ENCODE data around the gene SIDT1.

SIDT1 gene

DNA sequence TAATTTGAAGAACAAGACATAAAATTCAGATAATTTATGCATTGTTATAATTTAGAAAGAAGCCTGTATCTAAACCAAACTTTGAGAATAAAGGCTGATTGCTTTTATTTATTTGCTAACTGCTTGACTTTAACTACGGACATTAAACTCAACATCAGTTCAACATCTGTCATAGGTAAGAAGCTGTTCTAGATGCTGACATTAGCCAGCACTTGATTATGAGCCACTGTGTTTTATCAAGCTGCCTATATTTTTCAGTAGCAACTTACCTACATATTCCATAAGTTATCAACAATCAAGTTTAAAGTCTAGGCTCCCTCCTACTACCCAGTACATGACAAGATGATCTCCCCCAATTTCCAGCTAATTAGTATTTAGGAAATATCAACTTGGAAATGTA lies 122.0 kb downstream of the SIDT1 start:
- H3K27me3 ChIP-seq (ENCODE audit: control insufficient read depth, insufficient read depth, low read length): no peaks in the 10 kb centered on the region
- H3K9me3 ChIP-seq (ENCODE audit: control insufficient read depth, low read length): no peaks in the 10 kb centered on the region
- H3K9ac ChIP-seq (ENCODE audit: low read length): no peak overlapping the region
- no peak overlapping the region for H3K4me3 ChIP-seq (ENCODE audit: low read length)
- H3K36me3 ChIP-seq (ENCODE audit: control insufficient read depth, insufficient read depth, low read length): no peaks in the 10 kb centered on the region
- H3K4me1 ChIP-seq (ENCODE audit: control insufficient read depth, insufficient read depth, low read length): peaks cover 10% of the 10 kb centered on the region

DNA sequence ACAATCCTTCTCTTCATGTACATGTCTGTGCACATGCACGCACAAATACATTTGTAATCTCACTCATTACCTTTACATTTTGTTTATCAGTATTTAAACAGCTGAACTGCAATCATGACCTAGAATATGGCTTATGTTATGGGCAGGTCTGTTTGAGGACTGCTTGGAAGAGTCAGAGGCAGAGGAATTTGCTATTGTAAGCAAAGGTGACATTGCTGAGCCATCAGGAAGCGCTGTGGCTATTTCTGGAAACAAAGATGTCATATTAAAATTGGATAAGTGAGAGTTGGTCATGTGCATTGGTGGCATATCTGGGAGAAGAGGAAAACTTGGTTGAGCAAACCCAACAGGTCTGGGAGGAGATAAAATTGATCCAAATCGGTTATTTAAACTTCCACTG lies 122.5 kb downstream of the SIDT1 start:
- no peak overlapping the region for H3K9ac ChIP-seq (ENCODE audit: low read length)
- H3K4me1 ChIP-seq (ENCODE audit: control insufficient read depth, insufficient read depth, low read length): peaks cover 10% of the 10 kb centered on the region

DNA sequence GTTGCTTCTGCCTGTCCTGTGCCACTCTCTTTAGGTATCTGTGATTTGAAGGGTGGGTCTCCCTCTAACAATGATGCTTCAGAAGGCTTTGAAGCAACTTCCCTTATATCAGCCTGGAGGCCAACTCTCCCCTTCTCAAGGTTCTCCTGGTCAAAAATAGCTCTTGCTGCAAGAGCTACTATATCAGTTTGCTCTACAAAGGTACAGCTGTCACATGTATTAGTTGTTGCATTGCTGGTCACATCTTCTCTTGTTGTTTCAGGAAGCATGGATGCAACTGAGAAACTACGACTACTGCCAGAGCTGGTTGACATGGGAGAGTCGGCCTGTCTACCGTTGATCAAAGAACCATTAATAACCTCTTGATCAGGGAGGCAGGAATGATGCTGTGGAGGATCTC lies 125.8 kb downstream of the SIDT1 start:
- no peaks in the 10 kb centered on the region for H3K36me3 ChIP-seq (ENCODE audit: control insufficient read depth, insufficient read depth, low read length)
- peaks cover 16% of the 10 kb centered on the region for H3K4me1 ChIP-seq (ENCODE audit: control insufficient read depth, insufficient read depth, low read length)
- no peaks in the 10 kb centered on the region for H3K9me3 ChIP-seq (ENCODE audit: control insufficient read depth, low read length)
- no peak overlapping the region for H3K9ac ChIP-seq (ENCODE audit: low read length)
- no peaks in the 10 kb centered on the region for H3K27me3 ChIP-seq (ENCODE audit: control insufficient read depth, insufficient read depth, low read length)
- no peak overlapping the region for H3K4me3 ChIP-seq (ENCODE audit: low read length)

More for the DNA sequence above, 122.5 kb downstream of the SIDT1 start:
- Histone ChIP-seq H3K9me3 (ENCODE audit: control insufficient read depth, low read length) (no peaks in the 10 kb centered on the region), H3K36me3 (ENCODE audit: control insufficient read depth, insufficient read depth, low read length) (no peaks in the 10 kb centered on the region), H3K4me3 (ENCODE audit: low read length) (no peak overlapping the region), H3K27me3 (ENCODE audit: control insufficient read depth, insufficient read depth, low read length) (no peaks in the 10 kb centered on the region)

DNA sequence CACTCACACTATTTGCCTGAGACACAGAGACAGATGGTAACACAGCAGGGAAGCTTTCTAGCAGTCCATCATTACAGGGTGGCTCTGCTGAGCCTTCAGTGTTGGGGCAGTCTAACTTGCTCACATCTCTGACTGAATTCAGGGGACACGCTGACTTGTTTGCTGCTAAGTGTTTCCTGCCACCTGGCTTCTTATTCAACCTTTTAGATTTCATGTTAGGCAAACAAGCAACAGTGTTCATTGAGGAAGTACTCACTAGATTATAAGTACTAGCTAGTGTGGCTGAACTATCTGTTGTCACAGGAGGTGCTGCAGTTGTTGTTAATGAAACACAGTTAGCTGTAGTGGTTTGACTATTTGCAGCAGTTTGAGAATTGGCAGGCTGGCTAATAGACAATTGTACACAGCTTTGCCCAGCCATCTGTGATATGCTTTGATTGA lies 126.8 kb downstream of the SIDT1 start:
- Histone ChIP-seq H3K4me3 (ENCODE audit: low read length) (no peak overlapping the region), H3K9me3 (ENCODE audit: control insufficient read depth, low read length) (no peaks in the 10 kb centered on the region), H3K9ac (ENCODE audit: low read length) (no peak overlapping the region), H3K27me3 (ENCODE audit: control insufficient read depth, insufficient read depth, low read length) (no peaks in the 10 kb centered on the region), H3K4me1 (ENCODE audit: control insufficient read depth, insufficient read depth, low read length) (peaks cover 17% of the 10 kb centered on the region), H3K36me3 (ENCODE audit: control insufficient read depth, insufficient read depth, low read length) (no peaks in the 10 kb centered on the region)

DNA sequence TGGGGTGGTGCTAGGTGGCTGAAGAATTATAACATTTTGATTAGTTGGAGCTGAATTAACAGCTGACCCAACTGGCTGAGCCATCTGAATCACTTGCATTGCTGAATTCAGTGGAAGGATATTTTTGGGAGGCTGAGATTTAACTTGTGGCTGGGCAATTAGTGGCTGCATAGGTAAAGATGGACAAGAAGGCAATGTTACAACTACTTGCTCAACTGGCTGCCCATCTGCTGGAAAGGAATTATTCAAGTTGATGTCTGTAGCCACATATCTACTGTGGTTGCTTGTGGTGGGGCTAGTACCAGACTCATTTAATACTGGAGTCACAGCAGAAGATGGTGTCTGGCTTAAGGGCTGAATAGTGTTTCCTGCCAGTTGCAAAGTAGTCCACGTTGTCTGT lies 127.6 kb downstream of the SIDT1 start:
- H3K36me3 ChIP-seq (ENCODE audit: control insufficient read depth, insufficient read depth, low read length): no peaks in the 10 kb centered on the region
- no peaks in the 10 kb centered on the region for H3K9me3 ChIP-seq (ENCODE audit: control insufficient read depth, low read length)
- peaks cover 19% of the 10 kb centered on the region for H3K4me1 ChIP-seq (ENCODE audit: control insufficient read depth, insufficient read depth, low read length)
- no peaks in the 10 kb centered on the region for H3K27me3 ChIP-seq (ENCODE audit: control insufficient read depth, insufficient read depth, low read length)
- H3K9ac ChIP-seq (ENCODE audit: low read length): no peak overlapping the region
- no peak overlapping the region for H3K4me3 ChIP-seq (ENCODE audit: low read length)

DNA sequence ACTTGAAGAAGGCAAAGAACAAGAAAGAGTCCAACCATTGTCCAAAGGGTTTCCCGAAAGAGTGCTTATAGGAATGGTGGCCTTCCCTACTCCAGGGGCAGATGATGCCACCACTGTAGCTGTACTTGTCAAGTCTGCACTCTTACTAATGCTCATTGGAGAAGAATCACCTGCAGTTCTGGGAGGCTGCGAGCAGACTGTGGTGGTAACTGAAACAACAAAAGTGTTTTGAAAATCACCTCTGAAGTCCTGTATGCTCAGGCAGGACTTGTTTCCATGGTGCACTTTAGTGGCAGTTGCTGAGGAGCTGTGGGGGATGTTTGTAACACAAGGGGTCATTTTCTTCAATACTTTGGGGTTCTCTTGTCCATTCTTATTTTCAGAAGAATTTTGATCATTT lies 128.1 kb downstream of the SIDT1 start:
- Histone ChIP-seq H3K9ac (ENCODE audit: low read length) (no peak overlapping the region), H3K27me3 (ENCODE audit: control insufficient read depth, insufficient read depth, low read length) (no peaks in the 10 kb centered on the region), H3K4me1 (ENCODE audit: control insufficient read depth, insufficient read depth, low read length) (peaks cover 17% of the 10 kb centered on the region), H3K9me3 (ENCODE audit: control insufficient read depth, low read length) (no peaks in the 10 kb centered on the region), H3K36me3 (ENCODE audit: control insufficient read depth, insufficient read depth, low read length) (no peaks in the 10 kb centered on the region), H3K4me3 (ENCODE audit: low read length) (no peak overlapping the region)

DNA sequence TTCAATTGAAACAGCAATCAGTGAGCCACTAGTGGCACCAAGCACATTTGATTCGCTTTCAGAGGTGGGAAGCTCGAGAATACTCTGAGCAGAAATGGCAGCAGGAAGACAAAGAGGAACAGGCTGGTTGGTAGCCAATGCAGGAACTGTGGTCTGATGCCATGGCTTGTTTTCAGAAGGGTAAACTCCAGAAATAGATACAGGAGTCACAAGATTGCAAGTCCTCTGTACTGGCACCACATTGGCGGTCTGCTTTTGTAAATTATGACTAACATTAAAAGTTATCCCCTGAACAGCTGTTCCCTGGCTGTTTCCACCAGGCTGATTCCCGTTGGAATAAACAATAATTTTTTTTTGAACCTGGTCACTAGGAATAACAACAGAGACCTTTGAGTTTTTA lies 128.5 kb downstream of the SIDT1 start:
- Histone ChIP-seq H3K4me1 (ENCODE audit: control insufficient read depth, insufficient read depth, low read length) (peaks cover 17% of the 10 kb centered on the region), H3K9ac (ENCODE audit: low read length) (no peak overlapping the region), H3K36me3 (ENCODE audit: control insufficient read depth, insufficient read depth, low read length) (no peaks in the 10 kb centered on the region), H3K4me3 (ENCODE audit: low read length) (no peak overlapping the region), H3K9me3 (ENCODE audit: control insufficient read depth, low read length) (no peaks in the 10 kb centered on the region), H3K27me3 (ENCODE audit: control insufficient read depth, insufficient read depth, low read length) (no peaks in the 10 kb centered on the region)

DNA sequence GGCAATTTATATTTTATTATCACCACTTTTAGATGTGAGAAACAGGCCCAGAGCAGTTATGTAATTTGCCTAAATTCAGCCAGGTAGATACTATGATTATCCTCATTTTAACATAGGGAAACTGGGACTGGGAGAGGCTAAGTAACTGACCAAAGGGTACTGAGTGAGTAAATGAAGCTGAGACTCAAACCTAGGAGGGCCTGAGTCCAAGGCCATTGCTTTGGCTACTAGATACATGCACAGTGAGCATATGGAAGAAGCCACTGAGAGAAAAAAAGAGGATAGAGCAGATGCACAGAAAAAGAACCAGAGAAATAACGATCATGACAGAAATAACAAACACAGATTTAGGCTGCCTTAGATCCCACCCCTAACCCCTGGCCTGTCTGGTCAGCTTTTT lies 130.5 kb downstream of the SIDT1 start:
- Histone ChIP-seq H3K9ac (ENCODE audit: low read length) (no peak overlapping the region), H3K4me3 (ENCODE audit: low read length) (no peak overlapping the region), H3K9me3 (ENCODE audit: control insufficient read depth, low read length) (no peaks in the 10 kb centered on the region), H3K4me1 (ENCODE audit: control insufficient read depth, insufficient read depth, low read length) (peaks cover 20% of the 10 kb centered on the region), H3K36me3 (ENCODE audit: control insufficient read depth, insufficient read depth, low read length) (no peaks in the 10 kb centered on the region), H3K27me3 (ENCODE audit: control insufficient read depth, insufficient read depth, low read length) (no peaks in the 10 kb centered on the region)

DNA sequence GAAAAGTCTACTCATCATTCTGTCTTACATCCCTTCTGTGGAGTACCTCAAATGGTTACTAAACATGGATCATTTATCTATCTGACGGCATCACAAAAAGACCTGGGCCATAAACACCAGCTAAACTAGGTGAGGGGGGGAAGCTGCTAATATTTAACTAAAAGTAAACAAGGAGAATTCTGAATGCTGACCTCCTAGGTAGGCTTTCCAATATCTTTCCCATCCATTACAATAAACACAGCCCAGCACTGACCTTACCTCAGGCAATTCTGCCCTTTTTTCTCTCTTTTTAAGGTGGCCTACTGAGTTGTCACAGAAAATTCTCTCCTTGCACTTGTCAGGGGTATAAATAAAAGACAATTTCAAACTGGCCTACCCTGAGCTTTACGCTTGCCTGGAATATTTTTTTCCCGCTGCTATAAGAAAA lies 131.0 kb downstream of the SIDT1 start:
- no peak overlapping the region for H3K9ac ChIP-seq (ENCODE audit: low read length)
- H3K4me1 ChIP-seq (ENCODE audit: control insufficient read depth, insufficient read depth, low read length): peaks cover 25% of the 10 kb centered on the region
- no peaks in the 10 kb centered on the region for H3K27me3 ChIP-seq (ENCODE audit: control insufficient read depth, insufficient read depth, low read length)
- no peaks in the 10 kb centered on the region for H3K9me3 ChIP-seq (ENCODE audit: control insufficient read depth, low read length)
- H3K36me3 ChIP-seq (ENCODE audit: control insufficient read depth, insufficient read depth, low read length): no peaks in the 10 kb centered on the region
- no peak overlapping the region for H3K4me3 ChIP-seq (ENCODE audit: low read length)

DNA sequence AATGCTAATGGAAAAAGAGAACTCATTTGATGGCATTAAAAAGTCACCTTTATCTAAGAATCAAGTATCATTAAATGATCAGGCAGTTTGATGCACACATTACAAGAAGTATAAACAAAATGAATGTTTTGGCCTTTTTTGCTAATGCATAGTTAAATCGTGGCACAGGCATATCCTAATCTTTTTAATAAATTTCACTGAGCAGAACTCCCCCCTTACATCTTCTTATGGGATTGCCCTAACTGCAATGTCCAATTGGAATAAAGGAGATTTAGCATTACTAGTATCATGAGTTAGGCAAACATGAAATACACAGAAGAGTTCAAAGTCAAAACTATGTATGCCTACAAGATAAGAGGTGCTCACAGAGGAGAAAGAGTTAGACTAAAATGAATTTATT lies 131.4 kb downstream of the SIDT1 start:
- Histone ChIP-seq H3K4me1 (ENCODE audit: control insufficient read depth, insufficient read depth, low read length) (peaks cover 25% of the 10 kb centered on the region), H3K4me3 (ENCODE audit: low read length) (no peak overlapping the region), H3K27me3 (ENCODE audit: control insufficient read depth, insufficient read depth, low read length) (no peaks in the 10 kb centered on the region), H3K9me3 (ENCODE audit: control insufficient read depth, low read length) (no peaks in the 10 kb centered on the region), H3K36me3 (ENCODE audit: control insufficient read depth, insufficient read depth, low read length) (no peaks in the 10 kb centered on the region), H3K9ac (ENCODE audit: low read length) (no peak overlapping the region)

DNA sequence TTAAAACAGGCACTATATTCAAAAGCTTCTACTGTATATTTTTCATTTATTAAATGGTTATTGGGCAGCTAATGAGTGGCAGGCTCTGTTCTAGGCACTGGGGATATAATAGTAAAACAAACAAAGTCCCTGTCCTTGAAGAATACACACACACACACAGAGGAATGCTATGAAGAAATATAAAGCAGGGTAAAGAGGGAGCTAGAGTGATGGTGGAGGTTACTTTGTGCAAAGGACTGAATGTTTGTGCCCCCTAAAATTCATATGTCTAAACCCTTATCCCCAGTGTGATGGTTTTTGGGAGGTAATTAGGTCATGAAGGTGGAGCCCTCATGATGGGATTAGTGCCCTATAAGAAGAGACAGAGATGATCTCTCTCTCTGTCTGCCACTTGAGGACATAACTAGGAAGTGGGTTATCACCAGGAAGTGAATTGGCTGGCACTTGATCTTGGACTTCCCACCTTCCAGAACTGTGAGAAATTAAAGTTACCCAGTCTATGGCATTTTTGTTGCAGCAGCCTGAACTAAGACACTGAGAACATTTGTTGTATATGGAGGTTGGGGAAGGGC lies 132.3 kb downstream of the SIDT1 start:
- no peaks in the 10 kb centered on the region for H3K27me3 ChIP-seq (ENCODE audit: control insufficient read depth, insufficient read depth, low read length)
- H3K9me3 ChIP-seq (ENCODE audit: control insufficient read depth, low read length): no peaks in the 10 kb centered on the region
- no peaks in the 10 kb centered on the region for H3K36me3 ChIP-seq (ENCODE audit: control insufficient read depth, insufficient read depth, low read length)
- no peak overlapping the region for H3K4me3 ChIP-seq (ENCODE audit: low read length)
- H3K9ac ChIP-seq (ENCODE audit: low read length): no peak overlapping the region
- H3K4me1 ChIP-seq (ENCODE audit: control insufficient read depth, insufficient read depth, low read length): peaks cover 25% of the 10 kb centered on the region

DNA sequence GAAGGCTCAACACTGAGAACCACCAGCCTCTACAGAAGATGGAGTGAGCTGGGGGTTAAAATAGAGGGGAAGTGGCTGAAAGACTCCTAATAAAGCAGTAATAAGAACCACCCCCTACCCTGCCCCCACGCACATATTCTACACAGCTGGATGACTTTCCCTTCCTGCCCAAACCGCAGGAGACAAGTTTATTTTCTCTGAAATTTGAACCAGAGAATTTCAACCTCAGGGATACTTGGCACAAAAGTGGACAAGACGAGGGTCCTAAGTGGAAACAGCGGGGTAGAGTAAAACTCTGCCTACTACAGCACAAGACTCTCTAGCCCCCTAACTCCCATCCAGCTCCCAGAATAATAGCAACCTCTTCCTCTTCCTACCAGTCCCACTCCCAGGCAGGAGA lies 135.7 kb downstream of the SIDT1 start:
- Histone ChIP-seq H3K27me3 (ENCODE audit: control insufficient read depth, insufficient read depth, low read length) (no peaks in the 10 kb centered on the region), H3K9me3 (ENCODE audit: control insufficient read depth, low read length) (no peaks in the 10 kb centered on the region), H3K36me3 (ENCODE audit: control insufficient read depth, insufficient read depth, low read length) (no peaks in the 10 kb centered on the region)

DNA sequence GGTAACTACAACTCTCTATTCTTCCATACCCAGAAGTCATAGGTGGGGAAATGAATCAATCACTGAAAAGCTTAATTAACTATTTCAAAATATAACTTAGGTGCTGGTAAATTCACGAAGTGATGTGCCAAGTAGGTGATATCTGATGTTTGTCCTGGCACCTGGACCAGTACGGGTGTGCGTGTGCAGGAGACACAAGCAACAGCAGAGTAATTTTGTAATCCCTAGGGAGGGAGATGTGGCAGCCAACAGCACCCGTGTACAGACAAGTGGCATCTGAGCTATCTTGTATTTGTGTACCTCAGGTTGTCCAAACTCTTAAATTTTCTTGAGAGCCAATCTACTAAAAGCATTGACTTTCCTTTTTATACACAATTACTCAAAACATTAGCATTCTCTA lies 141.2 kb downstream of the SIDT1 start:
- Histone ChIP-seq H3K4me3 (ENCODE audit: low read length) (no peak overlapping the region), H3K27me3 (ENCODE audit: control insufficient read depth, insufficient read depth, low read length) (no peaks in the 10 kb centered on the region), H3K9me3 (ENCODE audit: control insufficient read depth, low read length) (no peaks in the 10 kb centered on the region), H3K4me1 (ENCODE audit: control insufficient read depth, insufficient read depth, low read length) (no peaks in the 10 kb centered on the region), H3K9ac (ENCODE audit: low read length) (no peak overlapping the region), H3K36me3 (ENCODE audit: control insufficient read depth, insufficient read depth, low read length) (no peaks in the 10 kb centered on the region)

More for the DNA sequence above, 135.7 kb downstream of the SIDT1 start:
- H3K9ac ChIP-seq (ENCODE audit: low read length): no peak overlapping the region
- H3K4me3 ChIP-seq (ENCODE audit: low read length): no peak overlapping the region
- peaks cover 20% of the 10 kb centered on the region for H3K4me1 ChIP-seq (ENCODE audit: control insufficient read depth, insufficient read depth, low read length)
